Stimulated activated CD8-positive, alpha-beta memory T cell treated with anti-CD3 and anti-CD28 coated beads, Interleukin-7, amount 100 ng/mL, for 4 hours (primary cell): ENCODE measurements around the gene IMMP1L.

Experiments used
- DNase-seq, 2 donors: peaks; one replicate each; pipeline ENCODE4 v3.0.0-alpha.2; 2020; ENCODE audit warnings: low read depth in 2 of 2

Gene IMMP1L

GRCh38 chr11:31474083-31474482 is 35.3 kb downstream of the IMMP1L start:
- DNase-seq = no peak

- DNase-seq = no peak
Measured at GRCh38 chr11:31464436-31464835, 45.0 kb downstream of the IMMP1L start.

- DNase-seq = no peak
Measured at GRCh38 chr11:31455177-31455576, 54.2 kb downstream of the IMMP1L start.

GRCh38 chr11:31450841-31451240 is 58.6 kb downstream of the IMMP1L start:
- no peak for DNase-seq

- DNase-seq = no peak
Measured at GRCh38 chr11:31449040-31449439, 60.4 kb downstream of the IMMP1L start.

- no peak for DNase-seq
Measured at GRCh38 chr11:31445621-31446020, 63.8 kb downstream of the IMMP1L start.

GRCh38 chr11:31443802-31444201 is 65.6 kb downstream of the IMMP1L start:
- no peak for DNase-seq

- no peak for DNase-seq
Measured at GRCh38 chr11:31442086-31442485, 67.3 kb downstream of the IMMP1L start.

GRCh38 chr11:31441296-31441695 is 68.1 kb downstream of the IMMP1L start:
- no peak for DNase-seq

- DNase-seq = no peak
Measured at GRCh38 chr11:31437742-31438435, 71.5 kb downstream of the IMMP1L start.

- no peak for DNase-seq
Measured at GRCh38 chr11:31433851-31434250, 75.6 kb downstream of the IMMP1L start.

- DNase-seq = no peak
Measured at GRCh38 chr11:31424652-31425051, 84.8 kb downstream of the IMMP1L start.

- no peak for DNase-seq
Measured at GRCh38 chr11:31422703-31423102, 86.7 kb downstream of the IMMP1L start.

- no peak for DNase-seq
Measured at GRCh38 chr11:31421820-31422219, 87.6 kb downstream of the IMMP1L start.

- no peak for DNase-seq
Measured at GRCh38 chr11:31419669-31420068, 89.8 kb downstream of the IMMP1L start.

GRCh38 chr11:31419138-31419537 is 90.3 kb downstream of the IMMP1L start:
- no peak for DNase-seq

- DNase-seq = no peak
Measured at GRCh38 chr11:31417816-31418215, 91.6 kb downstream of the IMMP1L start.

GRCh38 chr11:31417357-31417756 is 92.1 kb downstream of the IMMP1L start:
- DNase-seq = no peak

GRCh38 chr11:31415435-31415834 is 94.0 kb downstream of the IMMP1L start:
- no peak for DNase-seq

GRCh38 chr11:31414338-31414737 is 95.1 kb downstream of the IMMP1L start:
- no peak for DNase-seq

- no peak for DNase-seq
Measured at GRCh38 chr11:31412946-31413345, 96.5 kb downstream of the IMMP1L start.

- no peak for DNase-seq
Measured at GRCh38 chr11:31408201-31408600, 101.2 kb downstream of the IMMP1L start.

- DNase-seq = no peak
Measured at GRCh38 chr11:31404614-31405013, 104.8 kb downstream of the IMMP1L start.

GRCh38 chr11:31397239-31397834 is 112.1 kb downstream of the IMMP1L start:
- no peak for DNase-seq
